ENCODE results near the gene GPATCH4. TPM values are rescaled to one million over a fixed set of nuclear protein-coding genes. Genes with fewer than 3 reads are reported as not detected.

Gene GPATCH4
- total RNA-seq, 1 experiment from 2014 or later, result 107 TPM

DNA sequence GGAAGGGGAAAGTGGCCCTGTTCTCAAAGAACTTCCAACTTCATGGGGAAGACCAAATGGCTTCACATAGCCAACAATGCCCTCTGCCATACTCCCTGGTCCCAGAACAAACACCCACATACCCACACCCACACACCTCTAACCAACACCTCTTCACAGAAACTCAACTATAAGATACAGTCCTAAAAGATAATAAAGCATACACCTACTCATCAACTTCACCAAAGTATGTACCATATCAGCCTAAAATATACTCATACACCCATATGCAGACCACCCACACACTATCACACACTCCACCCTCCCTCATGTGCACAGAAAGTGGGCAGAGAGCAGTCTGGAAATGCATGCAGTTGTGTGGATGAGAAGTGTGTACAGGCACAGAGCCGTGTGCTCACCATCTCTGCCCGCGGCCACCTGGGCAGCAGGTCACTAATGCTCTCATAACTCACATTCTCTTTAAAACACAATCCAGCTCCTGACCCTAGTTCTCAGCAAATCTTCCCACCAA is 56.6 kb downstream of the GPATCH4 start:
- ChIA-PET CTCF (no interaction called here), POLR2A (interaction anchor here (0.6 to 0.9 kb wide), 2 partner anchors 24 to 27 kb away, joined by 3 read pairs; no protein-coding TSS in a partner anchor)
- BruUV-seq (replicated peaks), result no TSS peak
- H3K36me3 Mint-ChIP-seq (ENCODE audit: insufficient read depth, unreplicated experiment), result peaks cover 25% of the 10 kb centered on the region
- TF ChIP-seq, protein P1, sequence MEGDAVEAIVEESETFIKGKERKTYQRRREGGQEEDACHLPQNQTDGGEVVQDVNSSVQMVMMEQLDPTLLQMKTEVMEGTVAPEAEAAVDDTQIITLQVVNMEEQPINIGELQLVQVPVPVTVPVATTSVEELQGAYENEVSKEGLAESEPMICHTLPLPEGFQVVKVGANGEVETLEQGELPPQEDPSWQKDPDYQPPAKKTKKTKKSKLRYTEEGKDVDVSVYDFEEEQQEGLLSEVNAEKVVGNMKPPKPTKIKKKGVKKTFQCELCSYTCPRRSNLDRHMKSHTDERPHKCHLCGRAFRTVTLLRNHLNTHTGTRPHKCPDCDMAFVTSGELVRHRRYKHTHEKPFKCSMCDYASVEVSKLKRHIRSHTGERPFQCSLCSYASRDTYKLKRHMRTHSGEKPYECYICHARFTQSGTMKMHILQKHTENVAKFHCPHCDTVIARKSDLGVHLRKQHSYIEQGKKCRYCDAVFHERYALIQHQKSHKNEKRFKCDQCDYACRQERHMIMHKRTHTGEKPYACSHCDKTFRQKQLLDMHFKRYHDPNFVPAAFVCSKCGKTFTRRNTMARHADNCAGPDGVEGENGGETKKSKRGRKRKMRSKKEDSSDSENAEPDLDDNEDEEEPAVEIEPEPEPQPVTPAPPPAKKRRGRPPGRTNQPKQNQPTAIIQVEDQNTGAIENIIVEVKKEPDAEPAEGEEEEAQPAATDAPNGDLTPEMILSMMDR (IDR thresholded peaks at IDR 0.05; ENCODE audit: unreplicated experiment), result no peak
- no peak overlapping the region for H3K4me3 Mint-ChIP-seq (ENCODE audit: unreplicated experiment)
- no peak overlapping the region for H3K27ac Mint-ChIP-seq (ENCODE audit: low read depth, unreplicated experiment)
- no peaks in the 10 kb centered on the region for H3K9me3 Mint-ChIP-seq (ENCODE audit: unreplicated experiment)
- intact Hi-C loops (cut with micrococcal nuclease), result no loop called here
- DNase-seq (ENCODE audit: unreplicated experiment), result no peak
- H3K27me3 Mint-ChIP-seq (ENCODE audit: insufficient read depth, unreplicated experiment), result no peaks in the 10 kb centered on the region
- H3K4me1 Mint-ChIP-seq (ENCODE audit: insufficient read depth, unreplicated experiment), result no peaks in the 10 kb centered on the region

Other genes starting within 250 kb of the GPATCH4 start
- gene RHBG, start 232.3 kb downstream of the GPATCH4 start, total RNA-seq (2022), result not detected in 2 replicates
- gene MEF2D, start 100.7 kb downstream of the GPATCH4 start, total RNA-seq (2022), result 113 and 131 TPM in 2 replicates
- 36.4 and 48.3 TPM in 2 replicates for gene IQGAP3, start 28.9 kb downstream of the GPATCH4 start, total RNA-seq (2022)
- gene TTC24, start 21.8 kb downstream of the GPATCH4 start, total RNA-seq (2022), result not detected in 2 replicates
- gene NAXE, start 9.7 kb downstream of the GPATCH4 start, total RNA-seq (2022), result 141 and 155 TPM in 2 replicates
- gene HAPLN2, start 17.9 kb upstream of the GPATCH4 start, total RNA-seq (2022), result not detected in 2 replicates
- 0.37 TPM in 1 of 2 replicates, not detected in the other for gene BCAN, start 40.6 kb upstream of the GPATCH4 start, total RNA-seq (2022)
- gene NES, start 75.9 kb upstream of the GPATCH4 start, total RNA-seq (2022), result not detected in 2 replicates
- 0.98 and 1.9 TPM in 2 replicates for gene CRABP2, start 104.1 kb upstream of the GPATCH4 start, total RNA-seq (2022)
- 46.0 and 68.9 TPM in 2 replicates for gene METTL25B, start 127.0 kb upstream of the GPATCH4 start, total RNA-seq (2022)
- gene ISG20L2, start 127.3 kb upstream of the GPATCH4 start, total RNA-seq (2022), result 49.9 and 57.5 TPM in 2 replicates
- gene MRPL24, start 139.6 kb upstream of the GPATCH4 start, total RNA-seq (2022), result 233 and 261 TPM in 2 replicates
- gene HDGF, start 150.2 kb upstream of the GPATCH4 start, total RNA-seq (2022), result 679 and 707 TPM in 2 replicates
- gene PRCC, start 166.1 kb upstream of the GPATCH4 start, total RNA-seq (2022), result 112 and 131 TPM in 2 replicates
- 19.2 and 27.9 TPM in 2 replicates for gene SH2D2A, start 215.4 kb upstream of the GPATCH4 start, total RNA-seq (2022)